ENCODE measurements around the gene ATP2B2. TPM values are rescaled to one million over a fixed set of nuclear protein-coding genes. Genes with fewer than 3 reads are reported as not detected.

Gene ATP2B2
- total RNA-seq, 1 experiment from 2014 or later, result not detected

GRCh38 chr3:10354361-10355015, 150.9 kb downstream of the ATP2B2 start:
- ChIA-PET RAD21 (ENCODE audit: low non-redundant PET in 1 of 2, low total read pairs in 2 of 2, uncharacterized antibody in 2 of 2, unreplicated experiment in 2 of 2) (no interaction called here), POLR2A (no interaction called here), CTCF (no interaction called here)
- Histone ChIP-seq H3K4me3 (replicated peaks in 1 of 2; ENCODE audit: low read depth in 1 of 2, low read length in 2 of 2) (no peak overlapping the region), H3K79me2 (ENCODE audit: insufficient read depth, low read length) (no peaks in the 10 kb centered on the region), H3K27ac (ENCODE audit: low read depth, low read length) (no peak overlapping the region), H2AFZ (ENCODE audit: low read depth, low read length, poor library complexity, severe bottlenecking) (no peak overlapping the region), H3K9me3 (ENCODE audit: control insufficient read depth in 1 of 2, insufficient read depth in 1 of 2, low read depth in 1 of 2, low read length in 2 of 2) (no peaks in the 10 kb centered on the region), H3K27me3 (ENCODE audit: insufficient read depth, low read length) (no peaks in the 10 kb centered on the region; the same call in 1 of the 2 replicates), H4K20me1 (ENCODE audit: insufficient read depth) (no peaks in the 10 kb centered on the region), H3K9me2 (ENCODE audit: insufficient read depth) (no peaks in the 10 kb centered on the region), H3K36me3 (ENCODE audit: control insufficient read depth in 1 of 2, insufficient read depth in 2 of 2, low read length in 2 of 2) (no peaks in the 10 kb centered on the region), H3K9ac (ENCODE audit: low read length) (no peak overlapping the region), H3K4me1 (ENCODE audit: control insufficient read depth in 1 of 2, insufficient read depth in 2 of 2, low read length in 2 of 2) (peaks cover 0 to 7% of the 10 kb centered on the region in 2 experiments; a peak in 1 of 4 replicates), H3K4me2 (ENCODE audit: low read length) (no peak overlapping the region)
- TF ChIP-seq TCF7L2 (IDR thresholded peaks at IDR 0.05; ENCODE audit: borderline replicate concordance, extremely low read depth, insufficient read depth, insufficient read length) (no peak), POLR2AphosphoS5 (IDR thresholded peaks at IDR 0.05; ENCODE audit: low read depth, low read length) (no peak), ATF3 (IDR thresholded peaks at IDR 0.05) (no peak), ZNF274 (IDR thresholded peaks at IDR 0.05; ENCODE audit: low read depth, low read length) (no peak), FOSL1 (IDR thresholded peaks at IDR 0.05; ENCODE audit: low read depth) (no peak), YY1 (IDR thresholded peaks at IDR 0.05; ENCODE audit: extremely low read depth, insufficient replicate concordance, low read depth, low read length) (no peak), POLR2A (IDR thresholded peaks at IDR 0.05; ENCODE audit: borderline replicate concordance, extremely low read depth, insufficient read depth, insufficient read length) (no peak), RAD21 (IDR thresholded peaks at IDR 0.05; ENCODE audit: low read depth) (no peak), SP1 (IDR thresholded peaks at IDR 0.05; ENCODE audit: low read depth) (no peak), ZBTB33 (IDR thresholded peaks at IDR 0.05; ENCODE audit: extremely low read depth, insufficient replicate concordance, low read length) (no peak), CTCF (IDR thresholded peaks at IDR 0.05 in 2 of 3, conservative IDR thresholded peaks at IDR 0.05 in 1 of 3; ENCODE audit: borderline replicate concordance in 1 of 3, insufficient read depth in 1 of 3, low read depth in 2 of 3, low read length in 2 of 3) (no peak)
- BruUV-seq (replicated peaks), result no TSS peak
- DNase-seq (ENCODE audit: low read depth, low spot score), result no peak
- ATAC-seq, result no peak
- intact Hi-C loops (cut with micrococcal nuclease), result no loop called here

Data from HCT116 (cell line).